Fibroblast of villous mesenchyme (primary cell): ENCODE results near the gene OPRD1. TPM values are rescaled to one million over a fixed set of nuclear protein-coding genes. Genes with fewer than 3 reads are reported as not detected.
"Not testable (repeated sequence)": the region's sequence is repeated elsewhere in the genome, so short reads cannot be mapped to it uniquely, and the experiment has no call there.

Experiments
- DNase-seq: peaks from one replicate; pipeline ENCODE4 v3.0.0-alpha.2; 2010; ENCODE audit warnings: low read depth
- H3K4me3 ChIP-seq: 2 replicates; pipeline ENCODE4 v1.5.1; 2011; ENCODE audit warnings: low read depth, mild to moderate bottlenecking, low read length
- CTCF ChIP-seq: IDR thresholded peaks from 2 replicates; pipeline ENCODE4 v1.5.1; 2012; ENCODE audit warnings: low read depth, mild to moderate bottlenecking, low read length; ENCODE audit not compliant: insufficient read depth
- total RNA-seq: library from RNA; depleted of rRNA; stranded (reverse); fragments of >200 nt; gene quantifications from 2 replicates; pipeline ENCODE4 v1.2.3, GENCODE V29; 2012

The OPRD1 gene
- total RNA-seq, result under 0.01 TPM in 1 of 2 replicates, not detected in the other

GRCh38 chr1:28811766-28812668, at the start of gene OPRD1:
Gene OPRD1, plus strand, starts transcription at chr1:28812170. Its CDS starts 214 bp downstream, at chr1:28812384.
- no peak for DNase-seq
- H3K4me3 ChIP-seq, result no peak within 1 kb of the TSS
- TF ChIP-seq CTCF, result no peak

GRCh38 chr1:28766532-28767183, 45.3 kb upstream of the OPRD1 start:
- no peak overlapping the region for H3K4me3 ChIP-seq
- no peak for TF ChIP-seq CTCF

GRCh38 chr1:28770601-28771165, 41.3 kb upstream of the OPRD1 start:
- no peak for DNase-seq
- no peak overlapping the region for H3K4me3 ChIP-seq
- TF ChIP-seq CTCF, result no peak

More at GRCh38 chr1:28766532-28767183, 45.3 kb upstream of the OPRD1 start:
- no peak for DNase-seq

- not testable (repeated sequence) for H3K4me3 ChIP-seq, DNase-seq
Measured at GRCh38 chr1:28771921-28772320, 40.0 kb upstream of the OPRD1 start.

- no peak for TF ChIP-seq CTCF
- no peak for DNase-seq
- H3K4me3 ChIP-seq, result no peak overlapping the region
Measured at GRCh38 chr1:28773105-28773504, 38.9 kb upstream of the OPRD1 start.

GRCh38 chr1:28775121-28775942, 36.6 kb upstream of the OPRD1 start:
- DNase-seq, result peak; percentile 87

More at GRCh38 chr1:28775121-28775942, 36.6 kb upstream of the OPRD1 start:
- no peak for TF ChIP-seq CTCF
- peak overlapping the region; percentile 51 for H3K4me3 ChIP-seq
